Measurements from ENCODE around the gene WDR12. TPM values are rescaled to one million over a fixed set of nuclear protein-coding genes. Genes with fewer than 3 reads are reported as not detected.
"Not testable (repeated sequence)": the region's sequence is repeated elsewhere in the genome, so short reads cannot be mapped to it uniquely, and the experiment has no call there.

The WDR12 gene
- total and polyA plus RNA-seq, 9 of the 15 experiments (the other 6 are each of a cell fraction or from before 2014, with no cell fraction given), result 109 to 554 (median 174) TPM

DNA sequence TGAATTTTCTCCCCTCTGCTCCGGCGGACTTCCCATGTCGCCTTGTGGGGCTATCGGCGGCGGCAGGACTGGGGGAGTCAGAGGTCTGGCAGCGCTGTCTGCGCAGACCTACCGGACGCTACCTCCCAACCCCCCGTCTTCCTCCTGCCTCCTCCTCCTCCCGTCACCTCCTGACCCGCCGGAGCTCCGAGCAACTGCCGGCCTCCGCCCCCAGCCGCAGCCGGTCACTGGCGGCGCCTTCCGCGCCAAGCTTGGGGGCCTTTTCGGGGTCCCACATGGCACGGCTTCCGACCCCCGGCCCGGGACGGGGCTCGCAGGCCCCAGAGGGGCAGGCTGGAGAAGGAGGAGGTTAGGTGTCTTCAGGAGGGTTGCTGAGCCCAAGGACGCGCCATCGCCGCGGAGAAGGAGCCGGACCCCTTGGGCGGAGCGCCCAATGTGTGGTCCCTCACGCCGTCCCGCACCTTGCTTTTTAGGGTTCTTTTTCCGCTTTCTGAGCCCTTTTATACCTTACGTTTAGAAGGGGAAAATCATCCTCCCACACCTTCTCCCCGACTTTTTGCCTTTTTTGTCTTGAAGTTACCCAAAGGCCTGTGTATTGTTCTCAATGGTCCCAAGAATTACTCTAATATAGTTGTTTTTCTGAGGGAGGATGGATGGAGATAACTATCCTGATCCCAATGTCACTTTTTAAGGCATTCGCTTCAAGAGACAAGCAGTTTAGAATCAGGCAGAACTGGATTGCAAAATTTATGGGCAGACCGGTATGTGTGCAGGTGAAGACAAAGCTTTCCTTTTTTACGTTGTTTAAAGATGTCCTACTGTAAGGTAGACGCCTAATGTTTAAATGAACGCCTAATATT, 1.1 kb upstream of the WDR12 start:
- peak overlapping the region; percentile 98 for H3K4me2 ChIP-seq (ENCODE audit: insufficient read depth, low read length)
- peak overlapping the region; percentile 94 for H2AFZ ChIP-seq (ENCODE audit: low read depth, low read length)
- H3K36me3 ChIP-seq (ENCODE audit: control insufficient read depth, insufficient read depth, low read length), result peaks cover 13% of the 10 kb centered on the region; the same call in 2 of the 3 replicates
- H3K9me3 ChIP-seq (replicated peaks; ENCODE audit: control insufficient read depth, insufficient read depth, low read depth, low read length); H3K4me1 ChIP-seq (replicated peaks in 1 of 2; ENCODE audit: control insufficient read depth in 2 of 2, insufficient read depth in 2 of 2, low read length in 2 of 2); CTCF ChIA-PET (ENCODE audit: low intra/inter-chr PET ratio); H3K9me1 ChIP-seq (ENCODE audit: control insufficient read depth, insufficient read depth, low read length); H3K27me3 ChIP-seq (ENCODE audit: control insufficient read depth in 2 of 2, insufficient read depth in 2 of 2, low read length in 2 of 2); BruUV-seq (replicated peaks); in situ Hi-C loops (cut with MboI); POLR2A ChIA-PET; H4K20me1 ChIP-seq (replicated peaks; ENCODE audit: control insufficient read depth, insufficient read depth, low read length); TF ChIP-seq NR2C2 (CRISPR knock-in tag; IDR thresholded peaks at IDR 0.05): not testable (repeated sequence)
- H3K27ac ChIP-seq (ENCODE audit: extremely low read depth, low read depth, low read length), result peak overlapping the region; percentile 93
- peak overlapping the region; percentile 69 for H3K4me3 ChIP-seq
- WGBS (ENCODE audit: insufficient coverage, low coverage, missing lambda C conversion rate), result 4% methylated on average over 6 of the region's 49 CpGs
- H3K9ac ChIP-seq (ENCODE audit: insufficient read depth in 1 of 2, low read depth in 2 of 2, low read length in 2 of 2), result peak overlapping the region; percentile 77 to 95
- TF ChIP-seq NR2C2 (tag; IDR thresholded peaks at IDR 0.05) (peak; percentile 66), ZFX (CRISPR knock-in tag; IDR thresholded peaks at IDR 0.05) (peak; percentile 36; the same call in 1 of the 2 replicates), POLR2A (conservative IDR thresholded peaks at IDR 0.05) (0 out of 2 replicates have a peak, but pooled peaks have one; percentile 43), TAF9B (IDR thresholded peaks at IDR 0.05; ENCODE audit: partially characterized antibody) (peak; percentile 1), RBFOX2 (IDR thresholded peaks at IDR 0.05; ENCODE audit: low read depth, low read length) (peak; percentile 66), POLR2G (IDR thresholded peaks at IDR 0.05; ENCODE audit: low read depth, low read length) (peak; percentile 69), HNRNPLL (IDR thresholded peaks at IDR 0.05; ENCODE audit: low read depth, low read length, poor library complexity, severe bottlenecking) (peak; percentile 74), CBFA2T3 (IDR thresholded peaks at IDR 0.05) (peak; percentile 17; the same call in 1 of the 2 replicates), CTBP1 (IDR thresholded peaks at IDR 0.05; ENCODE audit: borderline replicate concordance) (peak; percentile 20; the same call in 1 of the 2 replicates)
- DNase-seq (ENCODE audit: extremely low read depth in 1 of 4, low spot score in 3 of 4) (peak in 1 of 4 experiments; percentile 6), ATAC-seq (peak; percentile 83), FAIRE-seq (peak; percentile 95)
- intact Hi-C loops (cut with micrococcal nuclease), result loop anchor here (5.0 kb wide), 1 partner anchor 55 kb away; no protein-coding TSS in a partner anchor
- peaks cover 48% of the 10 kb centered on the region for H3K79me2 ChIP-seq (ENCODE audit: control insufficient read depth, insufficient read depth, low read length)

All from K562 (cell line).